Hindlimb muscle (tissue), 1 donor: ENCODE results near the gene CNBD2. TPM values are rescaled to one million over a fixed set of nuclear protein-coding genes. Genes with fewer than 3 reads are reported as not detected.
"Not testable (repeated sequence)": the region's sequence is repeated elsewhere in the genome, so short reads cannot be mapped to it uniquely, and the experiment has no call there.

Source experiments
- DNase-seq: peaks from one replicate; pipeline ENCODE4 v3.0.0-alpha.2; 2013
- polyA plus RNA-seq: library from polyadenylated mRNA; unstranded; fragments of 120-200 nt; gene quantifications from one replicate; pipeline ENCODE4 v1.2.1, GENCODE V29; 2013; ENCODE audit not compliant: insufficient read length

Gene CNBD2
- polyA plus RNA-seq, 1 donor, result 0.19 TPM

GRCh38 chr20:36064658-36065426 lies 96.5 kb downstream of the CNBD2 start:
- DNase-seq, result peak; percentile 90

GRCh38 chr20:36065427-36065998 lies 97.1 kb downstream of the CNBD2 start:
- no peak for DNase-seq

- DNase-seq, result no peak
Measured at GRCh38 chr20:36066777-36067176, 98.4 kb downstream of the CNBD2 start.

GRCh38 chr20:36068526-36068925 lies 100.1 kb downstream of the CNBD2 start:
- DNase-seq, result not testable (repeated sequence)

- no peak for DNase-seq
Measured at GRCh38 chr20:36070451-36070850, 102.1 kb downstream of the CNBD2 start.

- DNase-seq, result no peak
Measured at GRCh38 chr20:36071848-36072247, 103.5 kb downstream of the CNBD2 start.

GRCh38 chr20:36074983-36075382 lies 106.6 kb downstream of the CNBD2 start:
- no peak for DNase-seq

GRCh38 chr20:36077762-36078161 lies 109.4 kb downstream of the CNBD2 start:
- DNase-seq, result not testable (repeated sequence)

GRCh38 chr20:36079486-36079885 lies 111.1 kb downstream of the CNBD2 start:
- DNase-seq, result no peak

- not testable (repeated sequence) for DNase-seq
Measured at GRCh38 chr20:36079984-36080383, 111.6 kb downstream of the CNBD2 start.

Other genes with a start within 250 kb of the CNBD2 start
- 282 TPM for gene RBM39, start 226.3 kb upstream of the CNBD2 start, polyA plus RNA-seq
- 29.4 TPM for gene PHF20, start 196.6 kb upstream of the CNBD2 start, polyA plus RNA-seq
- gene SCAND1, start 14.1 kb upstream of the CNBD2 start, polyA plus RNA-seq, result 35.5 TPM
- gene EPB41L1, start 186.2 kb downstream of the CNBD2 start, polyA plus RNA-seq, result 20.8 TPM